HG03066 (cell line): ENCODE results near the gene AMPH.
"Not testable (repeated sequence)": the region's sequence is repeated elsewhere in the genome, so short reads cannot be mapped to it uniquely, and the experiment has no call there.

Source experiments
- ATAC-seq: cut with Tn5 transposase; IDR thresholded peaks from one replicate; pipeline ENCODE4 v1.9.1; 2021; ENCODE audit warnings: low read depth; ENCODE audit not compliant: unreplicated experiment

AMPH gene

DNA sequence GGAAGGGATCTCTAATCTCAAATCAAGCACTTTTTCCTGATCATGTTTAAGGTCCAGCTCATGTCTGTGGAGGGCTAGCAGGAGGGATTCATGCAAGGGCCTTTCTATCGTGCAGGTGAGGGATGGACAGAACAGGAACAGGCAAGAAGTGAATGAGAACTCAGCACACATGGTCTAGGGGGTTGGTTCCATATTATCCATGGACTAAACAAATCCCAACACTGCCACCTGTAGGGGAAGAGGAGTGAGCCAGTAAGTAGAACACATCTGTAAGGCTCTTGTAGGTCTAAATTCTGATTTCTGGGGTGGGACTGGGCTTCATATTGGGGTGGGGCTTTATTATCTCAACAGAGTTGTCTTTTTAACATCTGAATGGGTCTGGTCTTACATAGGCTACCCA, 219.8 kb downstream of the AMPH start:
- ATAC-seq: no peak

DNA sequence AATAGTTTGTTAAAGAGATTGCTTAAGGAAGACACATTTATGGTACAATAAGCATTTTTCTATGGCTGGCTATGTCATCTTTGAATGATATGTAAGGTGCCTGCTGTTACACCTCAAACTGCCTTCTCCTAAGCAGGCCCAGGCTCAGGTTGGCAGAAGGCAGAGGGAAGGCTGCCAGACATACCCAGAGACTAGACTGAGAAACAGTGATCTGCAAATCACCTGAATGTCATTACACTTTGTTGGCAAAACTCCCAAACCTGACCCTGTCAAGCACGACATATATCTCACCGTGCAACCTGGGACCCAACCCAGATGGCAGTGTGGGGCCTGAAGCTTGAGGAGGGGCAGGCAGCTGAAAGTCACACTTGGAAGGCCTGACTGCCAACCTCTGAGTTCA, 221.1 kb downstream of the AMPH start:
- no peak for ATAC-seq

DNA sequence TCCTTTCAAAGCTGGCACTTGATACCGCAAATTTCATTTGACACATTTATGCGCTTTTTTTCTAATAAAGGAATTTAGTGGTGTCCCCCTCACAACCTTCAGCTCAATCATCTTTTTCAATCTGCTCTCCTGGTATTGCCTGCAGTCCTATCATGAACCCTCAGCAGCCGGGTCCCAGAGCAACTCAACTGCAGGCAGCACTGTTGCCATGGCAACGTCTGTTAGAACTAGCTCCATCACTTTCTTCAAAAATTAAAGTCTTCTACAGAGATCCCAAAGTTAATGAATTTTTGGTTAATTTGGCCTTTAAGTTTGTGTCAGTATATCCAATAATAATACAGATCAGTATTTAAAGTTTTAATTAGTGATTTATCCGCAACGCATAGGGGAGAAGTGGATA, 221.6 kb downstream of the AMPH start:
- no peak for ATAC-seq

DNA sequence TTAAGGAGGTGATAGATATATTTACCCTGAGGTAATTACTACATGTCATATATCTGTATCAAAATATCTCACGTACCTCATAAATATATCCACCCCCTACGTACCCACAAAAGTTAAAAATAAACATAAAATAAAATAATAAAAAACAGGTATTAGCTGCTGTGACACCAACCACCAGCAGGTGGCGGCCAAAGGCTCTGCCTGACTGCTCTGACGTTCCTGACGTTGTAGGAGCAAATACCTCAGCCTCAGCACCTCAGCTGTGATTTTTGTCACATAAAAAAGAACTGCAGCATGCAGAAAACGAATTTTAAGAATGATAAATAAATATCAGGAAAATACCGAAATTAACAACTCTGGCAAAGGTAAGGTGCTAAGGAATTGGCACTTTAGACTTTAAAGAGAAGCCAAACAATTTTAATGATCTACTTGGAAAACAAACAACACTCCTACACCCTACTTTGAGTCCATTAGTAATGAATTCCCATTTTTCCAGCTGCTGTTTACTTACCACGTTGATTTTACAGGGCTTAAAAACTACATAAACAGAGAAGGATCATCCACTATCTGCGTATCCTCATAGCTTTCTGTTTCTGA, 232.3 kb downstream of the AMPH start:
- peak; percentile 57 for ATAC-seq

DNA sequence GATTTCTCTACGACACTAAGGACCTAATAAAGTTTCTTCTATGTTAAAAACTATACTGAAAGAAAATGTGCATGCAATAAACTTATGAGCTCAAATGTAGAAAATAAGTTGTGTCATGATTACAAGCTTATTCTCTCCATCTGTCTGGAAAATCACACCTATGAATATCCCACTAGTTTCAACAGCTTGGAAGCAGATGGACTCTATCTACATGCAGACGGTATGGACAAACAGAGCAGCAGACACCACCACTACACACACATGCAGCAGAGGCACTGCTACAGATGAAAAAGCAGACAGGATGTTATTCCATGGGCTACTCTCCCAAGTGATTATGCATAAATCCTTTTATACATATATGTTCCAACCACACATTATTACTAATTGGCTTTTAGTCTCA, 234.3 kb downstream of the AMPH start:
- no peak for ATAC-seq

- not testable (repeated sequence) for ATAC-seq
These were observed 235.1 kb downstream of the AMPH start for GRCh38 chr7:38395921-38396552.

DNA sequence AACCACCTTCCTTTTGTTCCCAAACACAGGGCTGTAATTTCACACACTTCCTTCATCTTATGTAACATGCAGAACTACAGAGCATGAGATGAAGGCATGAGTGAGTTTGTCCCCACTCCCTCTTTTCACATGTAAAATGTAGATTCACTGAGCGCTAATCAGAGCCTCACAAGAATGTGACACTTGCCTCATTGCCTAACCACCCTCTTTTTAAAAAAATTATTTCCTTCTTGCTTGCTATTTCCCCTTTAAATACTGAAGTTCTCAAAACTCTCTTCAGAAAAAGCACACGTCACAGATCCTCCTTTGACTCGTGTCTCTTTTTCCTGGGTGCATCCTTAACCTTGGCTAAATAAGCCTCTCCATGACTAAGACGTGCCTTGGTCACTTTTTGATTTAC, 236.5 kb downstream of the AMPH start:
- no peak for ATAC-seq

DNA sequence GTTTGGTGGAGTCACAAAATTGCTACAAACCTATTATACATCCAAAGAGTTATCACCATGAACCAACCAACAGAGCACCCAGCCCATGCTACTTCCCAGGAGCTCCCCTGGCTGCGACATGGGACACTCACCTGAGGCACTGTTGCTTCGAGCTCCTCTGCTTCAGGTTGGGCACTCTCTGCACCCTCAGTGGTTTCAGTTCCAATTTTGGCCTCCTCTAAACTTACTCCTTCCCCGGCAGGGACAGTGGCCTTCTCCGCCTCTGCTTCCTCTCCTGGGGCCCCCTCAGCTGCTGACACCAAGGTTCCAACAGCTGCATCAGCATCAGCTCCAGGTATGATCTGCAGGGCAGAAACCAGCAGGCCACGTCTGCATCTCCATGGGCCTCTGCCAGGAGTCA, 237.3 kb downstream of the AMPH start:
- ATAC-seq: peak; percentile 66

DNA sequence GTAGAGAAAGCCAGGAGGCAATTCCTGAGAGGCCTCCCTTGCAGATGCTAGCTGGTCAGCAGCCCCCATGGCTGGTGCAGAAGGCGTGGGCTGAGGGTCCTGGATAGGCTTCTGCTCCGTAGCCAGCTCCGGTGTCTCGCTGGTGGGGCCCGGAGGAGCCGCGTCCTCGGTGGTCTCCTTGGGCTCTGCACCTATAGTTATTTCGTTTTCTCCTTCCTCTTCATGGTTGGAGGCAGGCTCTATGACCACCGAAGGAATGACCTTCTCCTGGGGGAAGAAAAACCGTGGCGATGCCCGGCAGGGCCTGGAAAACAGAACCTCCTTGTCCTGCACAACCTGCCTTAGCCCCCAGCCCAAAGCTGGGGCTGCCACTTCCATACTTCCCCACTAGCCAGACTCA, 239.4 kb downstream of the AMPH start:
- no peak for ATAC-seq

GRCh38 chr7:38385682-38386081, 245.5 kb downstream of the AMPH start:
- no peak for ATAC-seq

GRCh38 chr7:38383281-38383680, 247.9 kb downstream of the AMPH start:
- ATAC-seq: no peak

DNA sequence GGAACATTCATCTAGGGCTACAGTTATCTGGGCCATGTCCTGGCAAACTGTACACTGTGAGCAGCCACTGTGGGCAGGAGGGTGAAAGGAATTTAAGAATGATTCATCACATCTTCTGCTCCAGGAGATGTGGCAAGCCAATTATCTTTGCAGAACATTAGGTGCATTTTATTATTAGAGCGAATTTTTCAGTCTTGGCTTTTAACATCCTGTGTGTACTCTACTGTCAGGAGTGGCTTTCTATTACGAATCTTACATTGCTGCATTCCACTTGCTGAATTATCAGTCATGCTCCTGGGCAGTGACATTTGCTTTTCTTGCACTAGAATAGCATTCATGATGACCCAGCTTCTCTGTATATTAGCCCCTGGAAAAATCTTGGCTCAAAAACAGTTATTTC, 248.5 kb downstream of the AMPH start:
- no peak for ATAC-seq

- ATAC-seq: no peak
These were observed 255.7 kb downstream of the AMPH start for GRCh38 chr7:38375453-38375852.

GRCh38 chr7:38374507-38374906, 256.7 kb downstream of the AMPH start:
- ATAC-seq: no peak

GRCh38 chr7:38373155-38373554, 258.0 kb downstream of the AMPH start:
- ATAC-seq: no peak

- no peak for ATAC-seq
These were observed 258.9 kb downstream of the AMPH start for GRCh38 chr7:38372290-38372689.

DNA sequence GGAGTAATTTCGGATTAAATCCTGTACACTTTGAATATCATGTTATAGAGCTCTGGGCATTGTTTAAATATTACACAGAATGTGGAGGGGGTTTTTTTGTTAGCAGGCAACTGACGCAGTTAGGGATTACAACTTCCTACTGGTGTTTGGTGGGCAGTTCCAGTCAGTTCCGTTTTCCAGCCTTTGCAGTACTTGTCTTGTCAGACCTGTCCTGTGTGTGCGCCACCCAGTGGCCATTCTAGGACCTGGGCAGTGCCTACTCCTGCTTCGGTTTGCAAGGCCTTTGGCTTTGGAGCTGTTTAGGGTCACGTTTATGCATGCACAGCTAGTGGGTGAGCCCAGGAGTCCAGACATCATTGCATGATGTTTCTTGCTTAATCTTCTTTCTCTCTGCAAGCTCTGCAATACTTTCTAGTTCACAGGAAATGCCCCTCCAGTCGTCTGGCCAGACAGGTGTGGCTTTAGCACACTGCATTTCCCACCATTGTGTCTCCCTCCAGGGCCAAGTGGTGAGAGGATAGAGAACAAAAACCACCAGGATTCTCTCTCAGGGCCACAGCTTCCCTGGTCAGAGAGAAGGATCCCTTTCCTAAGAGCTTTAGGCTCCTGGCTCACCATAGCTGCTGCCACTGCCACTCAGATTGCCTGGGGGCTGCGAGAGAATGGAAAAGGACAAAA, 261.2 kb downstream of the AMPH start:
- ATAC-seq: peak; percentile 57

DNA sequence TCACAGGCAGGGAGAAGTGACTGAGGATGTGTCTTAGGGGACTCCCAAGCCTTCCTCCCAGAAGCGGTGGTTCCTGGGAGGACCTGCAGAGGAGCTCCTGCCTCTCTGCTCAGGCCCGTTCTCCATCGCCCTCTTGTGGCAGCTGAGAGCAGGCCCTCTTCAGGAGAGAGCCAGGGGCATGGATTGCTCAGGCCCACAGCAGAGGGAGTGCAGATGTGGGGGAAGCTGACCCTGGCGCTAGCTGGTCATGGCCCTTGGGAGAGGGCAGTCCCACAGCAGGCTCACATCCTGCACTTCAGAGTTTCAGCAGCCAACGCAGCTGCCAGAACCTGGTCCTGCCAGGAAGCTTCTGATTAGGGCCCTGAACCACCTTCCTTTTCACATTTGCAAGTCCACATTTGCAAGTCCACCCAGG, 263.0 kb downstream of the AMPH start:
- peak; percentile 43 for ATAC-seq

- peak; percentile 57 for ATAC-seq
These were observed 263.8 kb downstream of the AMPH start for GRCh38 chr7:38367301-38367890.

DNA sequence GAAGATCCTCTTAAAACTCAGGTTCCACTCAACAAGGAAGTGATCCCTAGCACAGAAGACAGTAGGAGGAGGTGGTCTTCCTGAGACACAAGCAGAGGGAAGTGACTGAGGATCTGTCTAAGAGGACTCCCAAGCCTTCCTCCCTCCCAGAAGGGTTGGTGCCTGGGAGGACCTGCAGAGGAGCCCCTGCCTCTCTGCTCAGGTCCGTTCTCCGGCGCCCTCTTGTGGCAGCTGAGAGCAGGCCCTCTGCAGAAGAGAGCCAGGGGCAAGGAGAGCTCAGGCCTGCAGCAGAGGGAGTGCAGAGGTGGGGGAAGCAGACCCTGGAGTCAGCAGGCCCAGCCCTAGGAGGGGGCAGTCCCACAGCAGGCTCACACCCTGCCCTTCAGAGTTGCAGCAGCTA, 267.8 kb downstream of the AMPH start:
- not testable (repeated sequence) for ATAC-seq

- ATAC-seq: peak; percentile 33
These were observed 268.4 kb downstream of the AMPH start for GRCh38 chr7:38362611-38363237.
